HEK293 (cell line): Measurements from ENCODE around the gene KCNC1.

Experiments used
- GLI4 ChIP-seq: fragments of 450-650 bp; formaldehyde crosslinking; IDR thresholded peaks from 2 replicates; pipeline ENCODE4 v1.5.1; 2016; ENCODE audit warnings: missing biosample characterization, missing genetic modification characterization
- HOXD13 ChIP-seq: sonication (generic); formaldehyde crosslinking; IDR thresholded peaks from 2 replicates; pipeline ENCODE4 v1.8.0; 2022; ENCODE audit warnings: missing genetic modification reagents, borderline replicate concordance
- ZNF248 ChIP-seq: fragments of 450-650 bp; formaldehyde crosslinking; IDR thresholded peaks from 2 replicates; pipeline ENCODE4 v1.5.1; 2017; ENCODE audit warnings: missing biosample characterization, missing genetic modification characterization
- TF ChIP-seq, protein P1 (sequence below): fragments of 450-650 bp; formaldehyde crosslinking; IDR thresholded peaks from 2 replicates; pipeline ENCODE4 v1.5.1; 2016; ENCODE audit warnings: missing biosample characterization, missing genetic modification characterization
- TF ChIP-seq, protein P2 (sequence below): fragments of 450-650 bp; formaldehyde crosslinking; IDR thresholded peaks from 2 replicates; pipeline ENCODE4 v1.5.1; 2016; ENCODE audit warnings: missing biosample characterization, missing genetic modification characterization, low read depth

DNA sequence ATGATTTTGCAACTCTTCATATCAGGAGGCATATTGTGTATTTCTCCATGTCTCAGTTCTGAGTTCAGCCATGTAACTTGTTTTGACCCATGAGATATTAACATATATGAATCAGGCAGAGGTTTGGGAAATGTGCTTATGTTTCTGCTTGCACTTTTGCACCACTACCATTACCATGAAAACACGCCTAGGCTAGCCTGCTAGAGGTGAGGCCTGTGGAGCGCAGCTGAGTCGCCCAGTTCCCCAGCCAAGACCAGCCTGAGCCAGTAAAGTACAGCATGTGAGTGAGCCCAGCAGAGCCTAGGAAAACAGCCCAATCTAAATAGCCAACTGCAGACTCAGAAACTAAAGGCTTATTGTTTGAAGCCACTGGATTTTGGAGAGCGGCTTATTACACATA, 33.6 kb upstream of the KCNC1 start:
- TF ChIP-seq ZNF248 (no peak), GLI4 (no peak), HOXD13 (no peak)
- TF ChIP-seq, protein P1, sequence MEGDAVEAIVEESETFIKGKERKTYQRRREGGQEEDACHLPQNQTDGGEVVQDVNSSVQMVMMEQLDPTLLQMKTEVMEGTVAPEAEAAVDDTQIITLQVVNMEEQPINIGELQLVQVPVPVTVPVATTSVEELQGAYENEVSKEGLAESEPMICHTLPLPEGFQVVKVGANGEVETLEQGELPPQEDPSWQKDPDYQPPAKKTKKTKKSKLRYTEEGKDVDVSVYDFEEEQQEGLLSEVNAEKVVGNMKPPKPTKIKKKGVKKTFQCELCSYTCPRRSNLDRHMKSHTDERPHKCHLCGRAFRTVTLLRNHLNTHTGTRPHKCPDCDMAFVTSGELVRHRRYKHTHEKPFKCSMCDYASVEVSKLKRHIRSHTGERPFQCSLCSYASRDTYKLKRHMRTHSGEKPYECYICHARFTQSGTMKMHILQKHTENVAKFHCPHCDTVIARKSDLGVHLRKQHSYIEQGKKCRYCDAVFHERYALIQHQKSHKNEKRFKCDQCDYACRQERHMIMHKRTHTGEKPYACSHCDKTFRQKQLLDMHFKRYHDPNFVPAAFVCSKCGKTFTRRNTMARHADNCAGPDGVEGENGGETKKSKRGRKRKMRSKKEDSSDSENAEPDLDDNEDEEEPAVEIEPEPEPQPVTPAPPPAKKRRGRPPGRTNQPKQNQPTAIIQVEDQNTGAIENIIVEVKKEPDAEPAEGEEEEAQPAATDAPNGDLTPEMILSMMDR = no peak
- TF ChIP-seq, protein P2, sequence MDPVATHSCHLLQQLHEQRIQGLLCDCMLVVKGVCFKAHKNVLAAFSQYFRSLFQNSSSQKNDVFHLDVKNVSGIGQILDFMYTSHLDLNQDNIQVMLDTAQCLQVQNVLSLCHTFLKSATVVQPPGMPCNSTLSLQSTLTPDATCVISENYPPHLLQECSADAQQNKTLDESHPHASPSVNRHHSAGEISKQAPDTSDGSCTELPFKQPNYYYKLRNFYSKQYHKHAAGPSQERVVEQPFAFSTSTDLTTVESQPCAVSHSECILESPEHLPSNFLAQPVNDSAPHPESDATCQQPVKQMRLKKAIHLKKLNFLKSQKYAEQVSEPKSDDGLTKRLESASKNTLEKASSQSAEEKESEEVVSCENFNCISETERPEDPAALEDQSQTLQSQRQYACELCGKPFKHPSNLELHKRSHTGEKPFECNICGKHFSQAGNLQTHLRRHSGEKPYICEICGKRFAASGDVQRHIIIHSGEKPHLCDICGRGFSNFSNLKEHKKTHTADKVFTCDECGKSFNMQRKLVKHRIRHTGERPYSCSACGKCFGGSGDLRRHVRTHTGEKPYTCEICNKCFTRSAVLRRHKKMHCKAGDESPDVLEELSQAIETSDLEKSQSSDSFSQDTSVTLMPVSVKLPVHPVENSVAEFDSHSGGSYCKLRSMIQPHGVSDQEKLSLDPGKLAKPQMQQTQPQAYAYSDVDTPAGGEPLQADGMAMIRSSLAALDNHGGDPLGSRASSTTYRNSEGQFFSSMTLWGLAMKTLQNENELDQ (tag by site-specific recombination) = no peak
